ENCODE results near the gene ACRV1. TPM values are rescaled to one million over a fixed set of nuclear protein-coding genes. Genes with fewer than 3 reads are reported as not detected.

Gene ACRV1
- total and polyA plus RNA-seq, 4 donors, result not detected

GRCh38 chr11:125679397-125679796 is 1.2 kb downstream of the ACRV1 start:
- no peak for TF ChIP-seq CTCF (IDR thresholded peaks at IDR 0.05; ENCODE audit: control extremely low read depth, extremely low read depth)
- DNase-seq, result no peak
- no peak for ATAC-seq (ENCODE audit: insufficient read depth, low FRiP score)
- Histone ChIP-seq H3K27ac (ENCODE audit: low read depth in 1 of 2, low read length in 1 of 2) (no peak overlapping the region), H3K9me3 (ENCODE audit: control insufficient read depth in 4 of 4, insufficient read depth in 3 of 4, low read length in 3 of 4) (no peaks in the 10 kb centered on the region), H3K36me3 (ENCODE audit: control insufficient read depth in 4 of 4, insufficient read depth in 4 of 4, low read length in 4 of 4) (peaks cover 0 to 5% (median 2%) of the 10 kb centered on the region in 4 donors), H3K4me3 (no peak overlapping the region), H3K27me3 (ENCODE audit: control insufficient read depth in 3 of 3, insufficient read depth in 3 of 3, low read length in 2 of 3) (no peaks in the 10 kb centered on the region), H3K9ac (ENCODE audit: insufficient read depth in 1 of 2, low read length in 2 of 2) (no peak overlapping the region), H3K4me1 (ENCODE audit: control insufficient read depth in 5 of 5, insufficient read depth in 5 of 5, low read length in 5 of 5) (peaks cover 0 to 7% (median 0%) of the 10 kb centered on the region in 5 donors)
- 96 to 99% methylated on average over 4 of the region's 4 CpGs for WGBS, 2 donors

- DNase-seq, result no peak
- 89 to 94% methylated on average over 2 of the region's 2 CpGs for WGBS, 2 donors
- Histone ChIP-seq H3K4me1 (ENCODE audit: control insufficient read depth in 5 of 5, insufficient read depth in 5 of 5, low read length in 5 of 5) (no peaks in the 10 kb centered on the region), H3K9ac (ENCODE audit: insufficient read depth in 1 of 2, low read length in 2 of 2) (no peak overlapping the region), H3K4me3 (no peak overlapping the region), H3K27ac (ENCODE audit: low read depth in 1 of 2, low read length in 1 of 2) (no peak overlapping the region), H3K36me3 (ENCODE audit: control insufficient read depth in 4 of 4, insufficient read depth in 4 of 4, low read length in 4 of 4) (peaks cover 0 to 5% (median 2%) of the 10 kb centered on the region in 4 donors), H3K9me3 (ENCODE audit: control insufficient read depth in 4 of 4, insufficient read depth in 3 of 4, low read length in 3 of 4) (no peaks in the 10 kb centered on the region), H3K27me3 (ENCODE audit: control insufficient read depth in 3 of 3, insufficient read depth in 3 of 3, low read length in 2 of 3) (no peaks in the 10 kb centered on the region)
- no peak for TF ChIP-seq CTCF (IDR thresholded peaks at IDR 0.05; ENCODE audit: control extremely low read depth, extremely low read depth)
- no peak for ATAC-seq (ENCODE audit: insufficient read depth, low FRiP score)
Observed at GRCh38 chr11:125675196-125675595, 5.5 kb downstream of the ACRV1 start.

- Histone ChIP-seq H3K27ac (ENCODE audit: low read depth in 1 of 2, low read length in 1 of 2) (no peak overlapping the region), H3K36me3 (ENCODE audit: control insufficient read depth in 4 of 4, insufficient read depth in 4 of 4, low read length in 4 of 4) (peaks cover 0 to 5% (median 2%) of the 10 kb centered on the region in 4 donors), H3K4me1 (ENCODE audit: control insufficient read depth in 5 of 5, insufficient read depth in 5 of 5, low read length in 5 of 5) (no peaks in the 10 kb centered on the region), H3K27me3 (ENCODE audit: control insufficient read depth in 3 of 3, insufficient read depth in 3 of 3, low read length in 2 of 3) (no peaks in the 10 kb centered on the region), H3K9me3 (ENCODE audit: control insufficient read depth in 4 of 4, insufficient read depth in 3 of 4, low read length in 3 of 4) (no peaks in the 10 kb centered on the region), H3K9ac (ENCODE audit: insufficient read depth in 1 of 2, low read length in 2 of 2) (no peak overlapping the region), H3K4me3 (no peak overlapping the region)
- TF ChIP-seq CTCF (IDR thresholded peaks at IDR 0.05; ENCODE audit: control extremely low read depth, extremely low read depth), result no peak
- no peak for ATAC-seq (ENCODE audit: insufficient read depth, low FRiP score)
- no peak for DNase-seq
- 70 to 82% methylated on average over 2 of the region's 2 CpGs for WGBS, 2 donors
Observed at GRCh38 chr11:125674210-125674609, 6.4 kb downstream of the ACRV1 start.

- no peaks in the 10 kb centered on the region for H3K9me3 ChIP-seq (ENCODE audit: control insufficient read depth in 4 of 4, insufficient read depth in 3 of 4, low read length in 3 of 4)
- no peaks in the 10 kb centered on the region for H3K27me3 ChIP-seq (ENCODE audit: control insufficient read depth in 3 of 3, insufficient read depth in 3 of 3, low read length in 2 of 3)
- no peak for ATAC-seq (ENCODE audit: insufficient read depth, low FRiP score)
- TF ChIP-seq CTCF (IDR thresholded peaks at IDR 0.05; ENCODE audit: control extremely low read depth, extremely low read depth), result no peak
- H3K36me3 ChIP-seq (ENCODE audit: control insufficient read depth in 4 of 4, insufficient read depth in 4 of 4, low read length in 4 of 4), result peaks cover 0 to 4% (median 2%) of the 10 kb centered on the region in 4 donors
- 77 to 82% methylated on average over 2 of the region's 2 CpGs for WGBS, 2 donors
- DNase-seq, result no peak
- H3K27ac ChIP-seq (ENCODE audit: low read depth in 1 of 2, low read length in 1 of 2), result no peak overlapping the region
- no peaks in the 10 kb centered on the region for H3K4me1 ChIP-seq (ENCODE audit: control insufficient read depth in 5 of 5, insufficient read depth in 5 of 5, low read length in 5 of 5)
- H3K9ac ChIP-seq (ENCODE audit: insufficient read depth in 1 of 2, low read length in 2 of 2), result no peak overlapping the region
- H3K4me3 ChIP-seq, result no peak overlapping the region
Observed at GRCh38 chr11:125671561-125671960, 9.1 kb downstream of the ACRV1 start.
